ENCODE measurements around the gene CD164L2. TPM values are rescaled to one million over a fixed set of nuclear protein-coding genes. Genes with fewer than 3 reads are reported as not detected.
A peak's percentile ranks its signal among the peaks of the same experiment; 100 is the strongest.

The CD164L2 gene
- total and polyA plus RNA-seq, 2 donors (not counting 1 experiment from before 2014, with no cell fraction given) = not detected

- ATAC-seq (ENCODE audit: low read depth) (peak; percentile 74), DNase-seq (peak; percentile 50)
- intact Hi-C loops (cut with micrococcal nuclease) = loop anchor here (5.0 kb wide), 1 partner anchor 244 kb away; no protein-coding TSS in a partner anchor
- Mint-ChIP-seq H3K4me1 (peaks cover 49% of the 10 kb centered on the region), H3K4me3 (peak overlapping the region; percentile 64), H3K27ac (peak overlapping the region; percentile 89), H3K9me3 (ENCODE audit: insufficient read depth) (no peaks in the 10 kb centered on the region), H3K27me3 (no peaks in the 10 kb centered on the region)
- H2AFZ ChIP-seq (ENCODE audit: insufficient read depth, low read depth, low read length, poor library complexity, severe bottlenecking) = no peak overlapping the region
- H3K27me3 ChIP-seq (replicated peaks in 1 of 4; ENCODE audit: control extremely low read depth in 1 of 4, control insufficient read depth in 3 of 4, insufficient read depth in 4 of 4, low read length in 3 of 4) = no peaks in the 10 kb centered on the region
- peaks cover 42 to 49% of the 10 kb centered on the region in 2 donors for H3K4me1 ChIP-seq (ENCODE audit: control insufficient read depth in 2 of 2, insufficient read depth in 2 of 2, low read length in 2 of 2)
- H3K4me3 ChIP-seq (ENCODE audit: control extremely low read depth in 1 of 5, extremely low read depth in 1 of 5, insufficient read depth in 1 of 5, low read depth in 2 of 5, low read length in 4 of 5) = no peak overlapping the region
- TF ChIP-seq, protein P1, sequence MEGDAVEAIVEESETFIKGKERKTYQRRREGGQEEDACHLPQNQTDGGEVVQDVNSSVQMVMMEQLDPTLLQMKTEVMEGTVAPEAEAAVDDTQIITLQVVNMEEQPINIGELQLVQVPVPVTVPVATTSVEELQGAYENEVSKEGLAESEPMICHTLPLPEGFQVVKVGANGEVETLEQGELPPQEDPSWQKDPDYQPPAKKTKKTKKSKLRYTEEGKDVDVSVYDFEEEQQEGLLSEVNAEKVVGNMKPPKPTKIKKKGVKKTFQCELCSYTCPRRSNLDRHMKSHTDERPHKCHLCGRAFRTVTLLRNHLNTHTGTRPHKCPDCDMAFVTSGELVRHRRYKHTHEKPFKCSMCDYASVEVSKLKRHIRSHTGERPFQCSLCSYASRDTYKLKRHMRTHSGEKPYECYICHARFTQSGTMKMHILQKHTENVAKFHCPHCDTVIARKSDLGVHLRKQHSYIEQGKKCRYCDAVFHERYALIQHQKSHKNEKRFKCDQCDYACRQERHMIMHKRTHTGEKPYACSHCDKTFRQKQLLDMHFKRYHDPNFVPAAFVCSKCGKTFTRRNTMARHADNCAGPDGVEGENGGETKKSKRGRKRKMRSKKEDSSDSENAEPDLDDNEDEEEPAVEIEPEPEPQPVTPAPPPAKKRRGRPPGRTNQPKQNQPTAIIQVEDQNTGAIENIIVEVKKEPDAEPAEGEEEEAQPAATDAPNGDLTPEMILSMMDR (IDR thresholded peaks at IDR 0.05) = no peak
- TF ChIP-seq EZH2 (IDR thresholded peaks at IDR 0.05; ENCODE audit: borderline replicate concordance, insufficient read depth, low read depth, low read length, poor library complexity, severe bottlenecking) = no peak
- no peaks in the 10 kb centered on the region for H3K9me3 ChIP-seq (ENCODE audit: control extremely low read depth in 1 of 3, control insufficient read depth in 2 of 3, insufficient read depth in 1 of 3, low read length in 2 of 3)
- H3K4me2 ChIP-seq (replicated peaks; ENCODE audit: low read depth, low read length, poor library complexity, severe bottlenecking) = peak overlapping the region; percentile 1
- peaks cover 59% of the 10 kb centered on the region for H4K20me1 ChIP-seq (ENCODE audit: control insufficient read depth, insufficient read depth, low read length, poor library complexity, severe bottlenecking)
- WGBS (ENCODE audit: insufficient coverage) = 76% methylated on average over 12 of the region's 14 CpGs
- peaks cover 75% of the 10 kb centered on the region for H3K79me2 ChIP-seq (ENCODE audit: control insufficient read depth, insufficient read depth, low read length)
- H3K36me3 ChIP-seq (replicated peaks in 1 of 2; ENCODE audit: control extremely low read depth in 1 of 2, control insufficient read depth in 1 of 2, extremely low read depth in 1 of 2, insufficient read depth in 2 of 2, low read length in 1 of 2) = peaks cover 2 to 64% of the 10 kb centered on the region in 2 experiments
- CTCF ChIA-PET = interaction anchor here (0.7 to 9.5 kb wide), 15 partner anchors 9 to 251 kb away, joined by 3 to 95 read pairs (median 4); partner anchors contain the start of gene AHDC1
- H3K27ac ChIP-seq (ENCODE audit: low read length in 2 of 2) = peak overlapping the region; percentile 28 to 69
- no peak overlapping the region for H3K9ac ChIP-seq (ENCODE audit: low read length)
- POLR2A ChIA-PET = interaction anchor here (2.1 kb wide), 1 partner anchor 10 kb away, joined by 8 read pairs; no protein-coding TSS in a partner anchor
Measured at GRCh38 chr1:27418326-27419185, 35.4 kb upstream of the CD164L2 start.

- peak overlapping the region in 1 of 2 donors; percentile 69 for H3K27ac ChIP-seq (ENCODE audit: low read length in 2 of 2)
- H3K9me3 ChIP-seq (ENCODE audit: control extremely low read depth in 1 of 3, control insufficient read depth in 2 of 3, insufficient read depth in 1 of 3, low read length in 2 of 3) = no peaks in the 10 kb centered on the region
- H3K9ac ChIP-seq (ENCODE audit: low read length) = no peak overlapping the region
- Mint-ChIP-seq H3K9me3 (ENCODE audit: insufficient read depth) (no peaks in the 10 kb centered on the region), H3K4me1 (peaks cover 48% of the 10 kb centered on the region), H3K4me3 (no peak overlapping the region), H3K27me3 (no peaks in the 10 kb centered on the region), H3K27ac (peak overlapping the region; percentile 85)
- H3K36me3 ChIP-seq (replicated peaks in 1 of 2; ENCODE audit: control extremely low read depth in 1 of 2, control insufficient read depth in 1 of 2, extremely low read depth in 1 of 2, insufficient read depth in 2 of 2, low read length in 1 of 2) = peaks cover 4 to 71% of the 10 kb centered on the region in 2 experiments
- no peak for ATAC-seq (ENCODE audit: low read depth)
- TF ChIP-seq, protein P1 (IDR thresholded peaks at IDR 0.05) = no peak
- TF ChIP-seq EZH2 (IDR thresholded peaks at IDR 0.05; ENCODE audit: borderline replicate concordance, insufficient read depth, low read depth, low read length, poor library complexity, severe bottlenecking) = no peak
- no peak overlapping the region for H2AFZ ChIP-seq (ENCODE audit: insufficient read depth, low read depth, low read length, poor library complexity, severe bottlenecking)
- no peak overlapping the region for H3K4me3 ChIP-seq (ENCODE audit: control extremely low read depth in 1 of 5, extremely low read depth in 1 of 5, insufficient read depth in 1 of 5, low read depth in 2 of 5, low read length in 4 of 5)
- H3K79me2 ChIP-seq (ENCODE audit: control insufficient read depth, insufficient read depth, low read length) = peaks cover 67% of the 10 kb centered on the region
- 100% methylated on average over 2 of the region's 3 CpGs for WGBS (ENCODE audit: insufficient coverage)
- H4K20me1 ChIP-seq (ENCODE audit: control insufficient read depth, insufficient read depth, low read length, poor library complexity, severe bottlenecking) = peaks cover 54% of the 10 kb centered on the region
- no peak overlapping the region for H3K4me2 ChIP-seq (replicated peaks; ENCODE audit: low read depth, low read length, poor library complexity, severe bottlenecking)
- H3K27me3 ChIP-seq (replicated peaks in 1 of 4; ENCODE audit: control extremely low read depth in 1 of 4, control insufficient read depth in 3 of 4, insufficient read depth in 4 of 4, low read length in 3 of 4) = no peaks in the 10 kb centered on the region
- ChIA-PET POLR2A (no interaction called here), CTCF (interaction anchor here (0.7 to 9.5 kb wide), 11 partner anchors 10 to 245 kb away, joined by 3 to 95 read pairs (median 6); partner anchors contain the start of genes AHDC1 and WASF2)
- intact Hi-C loops (cut with micrococcal nuclease) = loop anchor here (2.0 to 5.0 kb wide), 2 partner anchors 19 to 245 kb away; no protein-coding TSS in a partner anchor
- H3K4me1 ChIP-seq (ENCODE audit: control insufficient read depth in 2 of 2, insufficient read depth in 2 of 2, low read length in 2 of 2) = peaks cover 42 to 47% of the 10 kb centered on the region in 2 donors
- no peak for DNase-seq
Measured at GRCh38 chr1:27417713-27418112, 34.6 kb upstream of the CD164L2 start.
